HG02610 (cell line): Measurements from ENCODE around the gene GPR137.
A peak's percentile ranks its signal among the peaks of the same experiment; 100 is the strongest.
"Not testable (repeated sequence)": the region's sequence is repeated elsewhere in the genome, so short reads cannot be mapped to it uniquely, and the experiment has no call there.

ENCODE experiments used
- ATAC-seq: cut with Tn5 transposase; IDR thresholded peaks from one replicate; pipeline ENCODE4 v1.9.1; 2021; ENCODE audit warnings: mild to moderate bottlenecking, moderate library complexity; ENCODE audit not compliant: unreplicated experiment

The GPR137 gene

DNA sequence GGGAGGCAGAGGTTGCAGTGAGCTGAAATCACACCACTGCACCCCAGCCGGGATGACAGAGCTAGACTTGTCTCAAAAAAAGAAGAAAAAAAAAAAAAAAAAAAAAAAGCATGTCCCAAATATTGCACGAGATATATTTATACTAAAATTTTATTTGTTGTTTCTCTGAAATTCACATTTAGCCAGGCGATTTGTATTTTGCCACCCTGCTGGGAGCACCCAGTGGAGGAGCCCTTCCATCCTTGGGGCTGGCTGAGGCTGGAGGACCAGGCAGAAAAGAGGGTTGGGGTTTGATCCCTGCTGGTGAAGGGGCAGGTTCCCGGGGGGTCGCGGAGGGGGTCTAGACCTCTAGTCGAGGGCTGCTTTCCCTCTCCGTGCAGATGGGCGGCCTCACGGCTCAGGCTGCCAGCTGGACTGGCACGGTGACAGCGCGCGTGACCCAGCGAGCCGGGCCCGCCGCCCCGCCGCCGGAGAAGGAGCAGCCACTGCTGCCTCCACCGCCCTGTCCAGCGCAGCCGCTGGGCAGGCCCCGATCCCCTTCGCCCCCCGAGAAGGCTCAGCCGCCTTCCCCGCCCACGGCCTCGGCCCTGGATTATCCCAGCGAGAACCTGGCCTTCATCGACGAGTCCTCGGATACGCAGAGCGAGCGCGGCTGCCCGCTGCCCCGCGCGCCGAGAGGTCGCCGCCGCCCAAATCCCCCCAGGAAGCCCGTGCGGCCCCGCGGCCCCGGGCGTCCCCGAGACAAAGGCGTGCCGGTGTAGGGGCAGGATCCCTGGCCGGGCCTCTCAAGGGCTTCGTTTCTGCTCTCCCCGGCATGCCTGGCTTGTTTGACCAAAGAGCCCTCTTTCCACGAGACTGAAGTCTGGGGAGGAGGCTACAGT is 13.6 kb downstream of the GPR137 start:
- no peak for ATAC-seq

DNA sequence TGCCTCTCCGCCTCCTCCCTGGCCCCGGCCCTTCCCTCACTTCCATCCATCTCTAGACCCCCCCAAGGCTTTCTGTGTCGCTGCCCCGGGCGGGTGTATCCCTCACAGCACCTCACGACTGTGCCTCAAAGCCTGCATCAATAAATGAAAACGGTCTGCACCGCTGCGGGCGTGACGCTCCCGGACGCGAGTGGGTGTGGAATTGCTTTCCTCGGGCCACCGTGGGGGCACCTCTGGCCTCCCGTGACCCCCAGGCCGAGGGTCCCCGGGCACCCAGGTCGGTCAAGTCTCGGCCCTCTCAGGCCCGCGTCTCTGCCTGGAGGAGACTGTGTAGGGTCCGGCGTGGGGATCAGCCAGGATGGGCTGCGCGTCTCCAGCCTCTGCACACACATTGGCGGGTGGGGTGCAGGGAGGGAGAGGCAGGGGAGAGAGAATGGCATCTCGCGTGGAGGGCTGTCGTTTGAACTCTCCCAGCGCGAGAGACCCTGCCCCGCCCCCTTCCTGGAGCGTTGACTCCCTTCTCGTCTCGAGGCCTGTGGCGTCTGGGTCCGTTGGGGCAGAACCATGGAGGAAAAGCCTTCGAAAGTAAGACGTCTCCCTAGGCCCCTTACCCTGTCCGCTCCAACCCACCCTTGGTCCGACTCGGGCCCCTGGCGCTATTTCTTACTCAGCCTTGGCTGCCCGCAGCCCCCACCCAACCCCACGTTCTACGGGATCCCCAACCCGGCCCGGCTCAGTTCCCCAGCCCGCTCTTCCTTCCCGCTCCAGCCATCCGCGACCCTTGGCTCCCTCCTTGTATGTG is 14.4 kb downstream of the GPR137 start, which contains the start of gene CATSPERZ:
Gene CATSPERZ, plus strand, starts transcription at position 512 of the 802 bp plus-strand sequence. Its CDS starts 53 bp downstream, at position 565.
- ATAC-seq: no peak

DNA sequence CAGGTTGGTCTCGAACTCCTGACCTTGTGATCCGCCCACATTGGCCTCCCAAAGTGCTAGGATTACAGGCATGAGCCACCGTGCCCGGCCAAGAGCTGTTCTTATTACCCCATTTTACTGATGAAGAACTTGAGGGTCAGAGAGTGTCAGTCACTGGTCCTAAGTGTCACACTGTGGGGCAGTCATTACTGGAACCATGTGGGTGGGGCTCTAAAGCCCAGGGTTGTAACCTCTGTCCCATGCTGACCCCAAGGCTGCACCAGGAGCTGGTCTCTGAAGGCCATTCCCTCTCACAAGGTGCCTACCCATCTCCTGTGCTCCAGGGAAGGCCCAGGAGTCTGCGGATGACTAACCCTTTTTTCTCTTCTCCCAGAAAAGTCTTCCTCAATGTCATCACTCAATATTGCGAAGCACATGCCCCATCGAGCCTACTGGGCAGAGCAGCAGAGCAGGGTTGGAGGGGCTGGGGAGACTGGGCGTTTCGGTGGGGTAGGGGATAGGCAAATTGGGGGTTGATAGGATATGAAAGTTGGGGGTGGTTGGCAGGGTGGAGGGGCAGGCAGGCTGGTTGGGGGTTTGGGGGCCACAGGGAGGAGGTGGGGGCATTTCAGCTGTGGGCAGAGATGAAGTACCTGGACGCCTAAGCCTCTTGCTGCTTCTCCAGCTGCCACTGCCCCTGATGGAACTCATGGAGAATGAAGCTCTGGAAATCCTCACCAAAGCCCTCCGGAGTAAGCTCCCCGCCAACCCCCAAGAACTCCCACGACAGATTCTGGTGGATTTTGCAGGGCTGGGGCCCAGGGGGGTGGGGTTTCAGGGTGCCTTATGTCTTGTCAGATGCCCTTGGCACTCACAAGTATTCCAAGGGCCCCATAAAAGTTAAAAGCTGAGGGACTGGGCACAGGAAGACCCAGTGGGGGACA is 17.7 kb downstream of the GPR137 start:
- ATAC-seq: no peak

DNA sequence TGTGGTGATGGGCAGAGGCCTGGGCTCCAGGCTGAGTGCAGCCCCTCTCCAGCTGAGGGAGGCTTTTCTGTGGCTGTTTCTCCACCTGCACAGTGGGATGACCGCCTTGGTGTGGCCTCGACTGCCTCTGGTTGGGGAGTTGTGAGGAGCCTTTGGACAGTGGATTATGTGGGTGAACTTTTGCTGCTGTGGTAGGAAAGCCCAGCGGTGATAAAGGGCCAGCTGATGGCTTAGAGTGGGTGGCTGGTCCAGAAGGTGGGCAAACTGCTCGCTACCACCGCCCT is 18.3 kb downstream of the GPR137 start:
- no peak for ATAC-seq

DNA sequence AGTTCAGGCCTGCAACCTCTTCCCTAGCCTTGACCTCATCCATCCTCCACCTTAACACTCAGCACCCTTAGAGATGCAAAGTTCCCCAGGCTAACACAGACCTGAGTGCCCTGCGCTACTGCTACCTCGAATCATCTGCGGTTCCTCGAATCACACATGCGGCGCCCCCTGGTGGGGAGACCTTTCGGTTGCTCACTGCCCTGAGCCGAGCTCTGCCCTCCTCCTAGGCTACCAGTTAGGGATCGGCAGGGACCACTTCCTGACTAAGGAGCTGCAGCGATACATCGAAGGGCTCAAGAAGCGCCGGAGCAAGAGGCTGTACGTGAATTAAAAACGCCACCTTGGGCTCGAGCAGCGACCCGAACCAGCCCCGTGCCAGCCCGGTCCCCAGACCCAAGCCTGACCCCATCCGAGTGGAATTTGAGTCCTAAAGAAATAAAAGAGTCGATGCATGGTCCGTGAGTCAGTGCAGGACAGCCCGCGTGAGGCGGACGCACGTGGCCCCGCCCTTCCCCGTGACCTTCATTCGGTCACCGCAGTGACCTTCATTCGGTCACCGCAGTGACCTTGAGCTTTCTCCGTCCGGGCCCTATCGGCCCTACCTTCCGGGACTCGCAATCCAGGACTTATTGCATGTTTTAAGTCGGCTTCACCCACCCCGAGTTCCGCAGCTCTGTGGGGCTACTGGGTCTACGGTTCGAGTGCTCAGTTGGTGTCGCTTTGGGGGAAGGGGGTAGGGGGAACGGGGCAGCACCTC is 18.8 kb downstream of the GPR137 start:
- ATAC-seq: peak; percentile 27

DNA sequence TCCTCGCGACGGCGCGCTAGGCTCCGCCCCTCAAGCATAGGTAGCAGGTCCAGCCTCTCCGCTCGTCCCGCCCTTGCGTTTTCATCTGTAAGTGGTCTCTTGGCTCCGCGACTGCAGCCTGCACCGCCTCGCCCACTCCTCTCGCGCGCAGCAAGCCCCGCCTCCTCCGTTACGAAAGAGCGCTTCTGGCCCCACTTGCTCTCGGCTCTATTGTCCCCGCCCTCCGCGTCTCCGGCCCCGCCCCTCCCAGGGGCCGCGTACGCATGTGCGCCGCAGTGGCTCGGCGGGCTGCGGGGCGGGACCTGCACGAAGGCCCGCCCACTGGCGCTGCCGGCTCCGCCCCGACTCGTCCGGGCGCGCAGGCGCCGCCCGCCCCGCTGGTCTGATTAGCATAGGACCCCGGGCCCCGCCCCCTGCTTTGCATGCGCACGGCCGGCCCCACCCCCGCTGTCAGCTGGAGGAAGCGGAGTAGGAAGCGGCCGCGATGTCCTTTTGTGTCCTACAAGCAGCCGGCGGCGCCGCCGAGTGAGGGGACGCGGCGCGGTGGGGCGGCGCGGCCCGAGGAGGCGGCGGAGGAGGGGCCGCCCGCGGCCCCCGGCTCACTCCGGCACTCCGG is 19.5 kb downstream of the GPR137 start, which contains the start of gene ESRRA:
Gene ESRRA, plus strand, starts transcription at position 450 of the 616 bp plus-strand sequence. CDS start 1,656 bp downstream, outside the sequence.
- peak; percentile 71 for ATAC-seq

DNA sequence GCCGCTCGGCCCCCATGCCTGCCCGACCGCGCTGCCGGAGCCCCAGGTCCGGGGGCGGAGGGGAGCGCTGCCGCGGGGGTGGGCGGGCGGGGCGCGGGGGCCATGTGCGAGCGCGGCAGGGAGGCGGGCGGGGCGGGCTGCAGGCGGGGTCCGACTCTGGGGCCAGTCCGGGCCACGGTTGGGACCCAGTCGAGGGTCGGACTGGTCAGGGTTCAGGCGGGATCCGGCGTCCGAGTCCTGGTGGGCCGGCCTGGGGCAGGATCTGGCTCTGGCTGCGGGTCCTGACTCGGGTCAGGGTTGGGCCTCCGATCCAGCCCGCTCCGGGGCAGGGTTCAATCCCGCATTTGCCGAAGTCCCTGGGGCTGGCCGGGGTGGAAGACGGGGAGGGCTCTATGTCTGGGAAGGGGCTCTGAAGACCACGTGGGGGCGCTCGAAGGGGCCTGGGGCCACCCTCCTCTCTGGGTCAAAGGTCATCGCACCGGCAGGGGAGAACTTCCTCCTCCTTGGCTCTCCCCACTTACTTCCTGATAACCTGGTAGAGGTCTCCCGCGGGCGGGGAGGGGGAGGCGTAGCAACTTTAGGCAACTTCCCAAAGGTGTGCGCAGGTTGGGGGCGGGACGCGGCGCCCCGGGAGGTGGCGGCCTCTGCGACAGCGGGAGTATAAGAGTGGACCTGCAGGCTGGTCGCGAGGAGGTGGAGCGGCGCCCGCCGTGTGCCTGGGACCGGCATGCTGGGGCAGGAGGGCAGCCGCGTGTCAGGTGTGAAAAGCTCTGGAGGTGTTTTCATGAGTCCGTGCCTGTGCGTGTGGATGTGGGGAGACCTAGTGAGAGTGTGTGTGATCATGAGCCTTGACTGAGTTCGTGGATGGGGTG is 20.3 kb downstream of the GPR137 start:
- peak; percentile 23 for ATAC-seq

DNA sequence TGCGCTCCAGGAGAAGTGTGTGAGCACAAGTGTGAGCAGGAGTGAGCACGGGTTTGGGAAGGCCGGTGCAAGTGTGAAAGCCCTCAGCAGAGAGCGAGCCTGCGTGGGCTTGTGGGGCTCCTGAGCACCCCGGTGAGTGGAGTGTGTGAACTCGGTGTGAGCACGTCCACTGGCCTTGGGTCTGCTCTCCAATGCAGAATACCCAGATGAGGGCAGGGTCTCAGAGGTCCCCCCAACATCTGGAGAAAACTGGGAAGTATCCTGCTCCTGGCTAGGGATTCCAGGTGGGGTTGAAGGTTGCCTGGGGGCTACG is 20.9 kb downstream of the GPR137 start:
- ATAC-seq: no peak

DNA sequence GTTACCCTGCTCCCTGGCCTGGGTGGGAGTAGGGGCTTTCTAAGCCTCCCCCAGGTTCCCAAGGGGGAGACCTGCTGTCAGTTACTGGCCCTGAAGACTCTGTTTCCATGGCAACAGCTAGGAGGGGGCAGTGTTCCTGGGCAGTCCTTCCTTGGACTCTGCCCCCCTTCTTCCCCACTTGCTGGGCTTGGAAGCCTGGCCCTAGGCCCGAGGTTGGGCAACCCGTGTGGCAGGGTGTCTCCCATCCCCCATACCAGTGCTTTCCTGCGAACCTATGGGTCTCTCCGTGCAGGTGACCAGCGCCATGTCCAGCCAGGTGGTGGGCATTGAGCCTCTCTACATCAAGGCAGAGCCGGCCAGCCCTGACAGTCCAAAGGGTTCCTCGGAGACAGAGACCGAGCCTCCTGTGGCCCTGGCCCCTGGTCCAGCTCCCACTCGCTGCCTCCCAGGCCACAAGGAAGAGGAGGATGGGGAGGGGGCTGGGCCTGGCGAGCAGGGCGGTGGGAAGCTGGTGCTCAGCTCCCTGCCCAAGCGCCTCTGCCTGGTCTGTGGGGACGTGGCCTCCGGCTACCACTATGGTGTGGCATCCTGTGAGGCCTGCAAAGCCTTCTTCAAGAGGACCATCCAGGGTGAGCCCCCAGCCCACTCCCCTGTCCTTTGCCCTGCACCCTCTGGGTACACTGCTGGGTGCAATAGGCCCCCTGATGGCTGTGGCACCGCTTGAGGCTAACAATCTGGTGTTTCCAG is 21.4 kb downstream of the GPR137 start:
- no peak for ATAC-seq

DNA sequence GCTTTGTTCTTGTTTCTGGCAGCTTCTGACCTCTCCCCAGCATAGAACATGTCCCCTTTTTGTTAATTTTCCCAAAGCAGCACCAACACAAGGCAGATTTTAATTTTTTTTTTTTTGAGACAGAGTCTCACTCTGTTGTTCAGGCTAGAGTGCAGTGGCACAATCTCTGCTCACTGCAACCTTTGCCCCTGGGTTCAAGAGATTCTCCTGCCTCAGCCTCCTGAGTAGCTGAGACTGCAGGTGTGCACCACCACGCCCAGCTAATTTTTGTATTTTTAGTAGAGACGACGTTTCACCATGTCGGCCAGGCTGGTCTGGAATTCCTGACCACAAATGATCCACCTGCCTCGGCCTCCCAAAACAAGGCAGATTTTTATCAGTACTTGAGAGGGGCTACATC is 22.1 kb downstream of the GPR137 start:
- ATAC-seq: not testable (repeated sequence)

DNA sequence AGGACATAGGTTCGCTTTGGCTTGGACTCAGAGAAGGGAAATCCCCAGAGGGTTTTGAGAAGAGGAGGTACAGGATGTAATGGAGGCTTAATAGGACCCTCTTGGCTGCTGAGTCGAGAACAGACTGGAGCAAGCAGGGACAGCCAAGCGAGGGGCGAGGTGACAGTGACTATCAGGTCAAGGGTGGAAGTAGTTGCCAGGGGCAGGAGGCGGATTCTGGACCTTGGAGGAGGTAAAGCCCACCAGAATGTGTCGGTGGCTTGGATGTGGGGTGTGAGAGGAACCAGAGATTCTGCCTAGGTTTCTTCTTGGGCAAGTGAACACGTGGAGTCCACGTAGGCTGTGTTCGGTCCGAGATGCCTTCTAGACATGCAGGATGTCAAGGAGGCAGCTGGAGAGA is 27.3 kb downstream of the GPR137 start:
- no peak for ATAC-seq

DNA sequence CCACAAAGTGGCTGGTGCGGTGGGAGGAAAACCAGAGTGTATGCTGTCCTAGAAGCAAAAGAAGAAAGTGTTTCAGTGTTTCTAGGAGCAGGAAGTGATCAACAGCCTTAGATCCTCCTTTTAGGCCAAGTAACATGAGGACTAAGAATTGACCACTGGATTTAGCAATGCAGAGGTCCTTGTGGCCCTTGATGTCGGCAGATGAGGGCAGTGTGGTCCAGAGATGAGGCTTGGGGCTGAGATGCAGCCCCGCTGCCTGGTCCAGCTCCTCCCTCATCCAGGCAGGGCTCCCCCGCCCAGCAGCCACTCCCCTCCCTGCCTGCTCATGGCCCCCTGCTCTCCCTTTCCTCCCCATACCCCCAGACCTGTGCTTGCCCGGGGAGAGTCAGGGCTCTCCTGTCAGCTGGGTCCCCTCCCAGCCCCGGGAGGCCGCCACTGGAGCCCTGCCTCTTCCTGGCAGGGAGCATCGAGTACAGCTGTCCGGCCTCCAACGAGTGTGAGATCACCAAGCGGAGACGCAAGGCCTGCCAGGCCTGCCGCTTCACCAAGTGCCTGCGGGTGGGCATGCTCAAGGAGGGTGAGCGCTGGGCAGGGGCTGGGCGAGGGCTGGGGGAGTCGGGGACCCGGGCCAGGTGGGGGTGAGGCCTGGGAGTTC is 28.0 kb downstream of the GPR137 start:
- ATAC-seq: no peak

DNA sequence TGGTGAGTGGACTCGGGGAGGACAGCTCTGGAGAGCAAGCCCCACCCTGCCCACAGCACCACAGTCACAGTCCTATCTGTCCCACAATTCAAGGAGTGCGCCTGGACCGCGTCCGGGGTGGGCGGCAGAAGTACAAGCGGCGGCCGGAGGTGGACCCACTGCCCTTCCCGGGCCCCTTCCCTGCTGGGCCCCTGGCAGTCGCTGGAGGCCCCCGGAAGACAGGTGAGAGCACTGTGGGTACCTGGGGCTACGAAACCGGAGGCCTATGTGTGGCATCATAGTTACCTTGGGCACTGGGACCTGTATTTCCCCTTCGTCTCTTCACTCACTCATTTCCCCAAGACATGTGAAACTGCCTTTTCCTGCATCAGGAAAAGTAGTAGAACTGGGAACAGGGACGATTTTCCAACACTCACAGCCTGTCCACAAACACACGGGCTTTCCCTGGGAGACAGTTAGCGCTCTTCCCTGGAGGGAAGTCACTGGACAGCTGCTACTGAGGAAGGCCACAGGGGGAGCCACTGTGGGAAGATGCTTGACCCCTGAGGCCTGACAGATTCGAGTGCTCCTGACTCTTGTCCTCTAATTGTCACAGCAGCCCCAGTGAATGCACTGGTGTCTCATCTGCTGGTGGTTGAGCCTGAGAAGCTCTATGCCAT is 28.6 kb downstream of the GPR137 start:
- ATAC-seq: no peak

DNA sequence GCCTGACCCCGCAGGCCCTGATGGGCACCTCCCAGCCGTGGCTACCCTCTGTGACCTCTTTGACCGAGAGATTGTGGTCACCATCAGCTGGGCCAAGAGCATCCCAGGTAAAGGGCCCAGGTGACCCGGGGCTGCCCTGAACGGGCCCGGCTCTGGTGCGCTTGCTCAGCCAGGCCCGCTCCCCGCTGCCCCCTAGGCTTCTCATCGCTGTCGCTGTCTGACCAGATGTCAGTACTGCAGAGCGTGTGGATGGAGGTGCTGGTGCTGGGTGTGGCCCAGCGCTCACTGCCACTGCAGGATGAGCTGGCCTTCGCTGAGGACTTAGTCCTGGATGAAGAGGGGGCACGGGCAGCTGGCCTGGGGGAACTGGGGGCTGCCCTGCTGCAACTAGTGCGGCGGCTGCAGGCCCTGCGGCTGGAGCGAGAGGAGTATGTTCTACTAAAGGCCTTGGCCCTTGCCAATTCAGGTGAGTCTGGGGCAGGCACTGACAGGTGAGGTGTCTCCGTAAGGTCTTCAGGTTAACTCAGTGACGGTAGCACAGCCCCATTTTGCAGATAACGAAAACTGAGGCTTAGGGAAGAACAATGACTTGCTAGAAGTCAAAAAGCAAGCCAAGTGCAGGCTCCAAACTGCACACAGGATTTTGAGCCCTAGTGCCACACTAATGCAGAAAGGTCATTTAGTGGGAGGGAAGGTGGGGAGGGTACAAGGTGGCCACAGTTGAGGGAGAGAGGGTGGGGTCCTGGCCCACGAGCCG is 29.3 kb downstream of the GPR137 start:
- no peak for ATAC-seq

DNA sequence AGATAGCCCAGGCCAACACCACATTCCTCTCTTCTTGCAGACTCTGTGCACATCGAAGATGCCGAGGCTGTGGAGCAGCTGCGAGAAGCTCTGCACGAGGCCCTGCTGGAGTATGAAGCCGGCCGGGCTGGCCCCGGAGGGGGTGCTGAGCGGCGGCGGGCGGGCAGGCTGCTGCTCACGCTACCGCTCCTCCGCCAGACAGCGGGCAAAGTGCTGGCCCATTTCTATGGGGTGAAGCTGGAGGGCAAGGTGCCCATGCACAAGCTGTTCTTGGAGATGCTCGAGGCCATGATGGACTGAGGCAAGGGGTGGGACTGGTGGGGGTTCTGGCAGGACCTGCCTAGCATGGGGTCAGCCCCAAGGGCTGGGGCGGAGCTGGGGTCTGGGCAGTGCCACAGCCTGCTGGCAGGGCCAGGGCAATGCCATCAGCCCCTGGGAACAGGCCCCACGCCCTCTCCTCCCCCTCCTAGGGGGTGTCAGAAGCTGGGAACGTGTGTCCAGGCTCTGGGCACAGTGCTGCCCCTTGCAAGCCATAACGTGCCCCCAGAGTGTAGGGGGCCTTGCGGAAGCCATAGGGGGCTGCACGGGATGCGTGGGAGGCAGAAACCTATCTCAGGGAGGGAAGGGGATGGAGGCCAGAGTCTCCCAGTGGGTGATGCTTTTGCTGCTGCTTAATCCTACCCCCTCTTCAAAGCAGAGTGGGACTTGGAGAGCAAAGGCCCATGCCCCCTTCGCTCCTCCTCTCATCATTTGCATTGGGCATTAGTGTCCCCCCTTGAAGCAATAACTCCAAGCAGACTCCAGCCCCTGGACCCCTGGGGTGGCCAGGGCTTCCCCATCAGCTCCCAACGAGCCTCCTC is 30.2 kb downstream of the GPR137 start:
- ATAC-seq: not testable (repeated sequence)
